B cell (primary cell): ENCODE data around the gene FOXN3.

Source experiments
- EZH2 ChIP-seq: IDR thresholded peaks from 2 replicates; pipeline ENCODE4 v1.6.1; 2012; ENCODE audit warnings: borderline replicate concordance, low read depth, mild to moderate bottlenecking, moderate library complexity, low read length; ENCODE audit not compliant: insufficient read depth, poor library complexity, severe bottlenecking
- TF ChIP-seq, protein P1 (sequence below): fragments of 200-600 bp; IDR thresholded peaks from one replicate; pipeline ENCODE4 v1.8.0; 2022; ENCODE audit warnings: antibody characterized with exemption, mild to moderate bottlenecking

- TF ChIP-seq, protein P1, sequence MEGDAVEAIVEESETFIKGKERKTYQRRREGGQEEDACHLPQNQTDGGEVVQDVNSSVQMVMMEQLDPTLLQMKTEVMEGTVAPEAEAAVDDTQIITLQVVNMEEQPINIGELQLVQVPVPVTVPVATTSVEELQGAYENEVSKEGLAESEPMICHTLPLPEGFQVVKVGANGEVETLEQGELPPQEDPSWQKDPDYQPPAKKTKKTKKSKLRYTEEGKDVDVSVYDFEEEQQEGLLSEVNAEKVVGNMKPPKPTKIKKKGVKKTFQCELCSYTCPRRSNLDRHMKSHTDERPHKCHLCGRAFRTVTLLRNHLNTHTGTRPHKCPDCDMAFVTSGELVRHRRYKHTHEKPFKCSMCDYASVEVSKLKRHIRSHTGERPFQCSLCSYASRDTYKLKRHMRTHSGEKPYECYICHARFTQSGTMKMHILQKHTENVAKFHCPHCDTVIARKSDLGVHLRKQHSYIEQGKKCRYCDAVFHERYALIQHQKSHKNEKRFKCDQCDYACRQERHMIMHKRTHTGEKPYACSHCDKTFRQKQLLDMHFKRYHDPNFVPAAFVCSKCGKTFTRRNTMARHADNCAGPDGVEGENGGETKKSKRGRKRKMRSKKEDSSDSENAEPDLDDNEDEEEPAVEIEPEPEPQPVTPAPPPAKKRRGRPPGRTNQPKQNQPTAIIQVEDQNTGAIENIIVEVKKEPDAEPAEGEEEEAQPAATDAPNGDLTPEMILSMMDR = no peak
- no peak for TF ChIP-seq EZH2
Measured at GRCh38 chr14:89246290-89246689, 170.7 kb downstream of the FOXN3 start.
